Keratinocyte (primary cell): ENCODE results near the gene PAQR4.

Source experiments
- CTCF ChIP-seq, 3 experiments: IDR thresholded peaks in 1 of 3; conservative IDR thresholded peaks in 1 of 3; optimal IDR thresholded peaks in 1 of 3; 2 replicates in 2 of 3; 3 replicates in 1 of 3; pipeline versions ENCODE3 to v1.5.1; 2011; ENCODE audit warnings: low read length in 3 of 3, mild to moderate bottlenecking in 3 of 3, moderate library complexity in 2 of 3, control low read depth in 1 of 3, inconsistent platforms in 1 of 3; ENCODE audit not compliant: insufficient read depth in 2 of 3; ENCODE audit errors: extremely low read depth in 1 of 3
- EZH2 ChIP-seq: IDR thresholded peaks from one replicate; pipeline ENCODE4 v1.6.1; 2012; ENCODE audit warnings: inconsistent platforms, mild to moderate bottlenecking, low read length, moderate library complexity

GRCh38 chr16:2999929-3000328 is 30.8 kb downstream of the PAQR4 start:
- TF ChIP-seq CTCF (optimal IDR thresholded peaks at IDR 0.05 in 1 of 3, IDR thresholded peaks at IDR 0.05 in 1 of 3, conservative IDR thresholded peaks at IDR 0.05 in 1 of 3; ENCODE audit: extremely low read depth in 1 of 3, insufficient read depth in 2 of 3, low read length in 3 of 3) (no peak), EZH2 (no peak)
